GM19239 (cell line): Measurements from ENCODE around the gene ADAP1.

Experiments used
- DNase-seq: peaks from one replicate; pipeline ENCODE4 v3.0.0; 2011; ENCODE audit warnings: low spot score; ENCODE audit not compliant: insufficient read length
- FAIRE-seq: peaks from 2 replicates; lab custom pipeline; 2011; peaks lifted over from hg19 to GRCh38; lab: Jason Lieb, UNC

ADAP1 gene

DNA sequence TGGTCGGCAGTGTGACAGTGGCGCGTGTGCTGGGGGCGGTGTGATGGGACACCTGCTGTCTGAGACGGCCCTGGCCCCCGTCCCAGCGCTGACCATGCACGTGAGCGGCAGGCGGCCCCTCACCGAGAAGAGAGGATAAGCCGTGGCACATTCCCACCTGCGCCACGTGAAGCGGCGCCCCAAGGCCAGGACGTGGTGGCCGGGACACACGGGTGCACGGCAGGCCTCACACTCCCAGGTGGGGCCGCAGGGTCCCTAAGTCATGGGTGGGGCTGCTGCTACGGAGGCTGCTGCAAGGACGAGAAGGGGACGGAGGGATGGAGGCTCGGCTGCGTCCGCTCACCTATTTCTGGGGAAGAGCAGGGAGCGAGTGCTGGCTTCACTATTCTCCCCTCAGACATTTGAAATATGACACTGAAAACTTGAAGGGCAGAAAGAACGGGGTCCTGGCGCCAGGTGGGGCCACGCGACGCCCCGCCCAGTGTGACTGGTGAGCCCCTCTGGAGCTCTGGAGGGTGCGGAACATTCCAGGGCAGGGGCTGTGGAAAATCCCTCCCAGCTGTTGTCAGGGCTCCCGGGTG lies 36.0 kb upstream of the ADAP1 start:
- no peak for FAIRE-seq
- no peak for DNase-seq

- DNase-seq: no peak
- FAIRE-seq: no peak
Observed at GRCh38 chr7:988963-989529, 34.6 kb upstream of the ADAP1 start.

GRCh38 chr7:988426-988911 lies 34.0 kb upstream of the ADAP1 start:
- no peak for FAIRE-seq
- no peak for DNase-seq

DNA sequence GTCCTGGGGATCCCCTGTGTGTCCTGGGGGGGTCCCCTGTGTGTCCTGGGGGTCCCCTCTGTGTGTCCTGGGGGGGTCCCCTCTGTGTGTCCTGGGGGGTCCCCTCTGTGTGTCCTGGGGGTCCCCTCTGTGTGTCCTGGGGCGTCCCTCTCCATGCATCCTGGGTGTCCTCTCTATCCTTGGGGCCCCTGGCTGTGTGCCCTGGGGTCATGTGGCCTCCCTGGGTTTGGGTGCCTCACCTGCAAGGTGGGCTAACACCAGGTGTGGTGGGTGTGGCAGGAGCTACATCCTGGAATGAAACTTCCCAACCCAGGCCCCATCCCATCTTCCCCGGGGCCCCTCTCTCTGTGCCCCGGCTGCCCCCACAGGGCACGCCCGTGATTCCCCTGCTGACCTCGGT lies 33.4 kb upstream of the ADAP1 start:
- no peak for DNase-seq
- FAIRE-seq: no peak

GRCh38 chr7:986766-987751 lies 32.6 kb upstream of the ADAP1 start:
- FAIRE-seq: no peak
- no peak for DNase-seq

DNA sequence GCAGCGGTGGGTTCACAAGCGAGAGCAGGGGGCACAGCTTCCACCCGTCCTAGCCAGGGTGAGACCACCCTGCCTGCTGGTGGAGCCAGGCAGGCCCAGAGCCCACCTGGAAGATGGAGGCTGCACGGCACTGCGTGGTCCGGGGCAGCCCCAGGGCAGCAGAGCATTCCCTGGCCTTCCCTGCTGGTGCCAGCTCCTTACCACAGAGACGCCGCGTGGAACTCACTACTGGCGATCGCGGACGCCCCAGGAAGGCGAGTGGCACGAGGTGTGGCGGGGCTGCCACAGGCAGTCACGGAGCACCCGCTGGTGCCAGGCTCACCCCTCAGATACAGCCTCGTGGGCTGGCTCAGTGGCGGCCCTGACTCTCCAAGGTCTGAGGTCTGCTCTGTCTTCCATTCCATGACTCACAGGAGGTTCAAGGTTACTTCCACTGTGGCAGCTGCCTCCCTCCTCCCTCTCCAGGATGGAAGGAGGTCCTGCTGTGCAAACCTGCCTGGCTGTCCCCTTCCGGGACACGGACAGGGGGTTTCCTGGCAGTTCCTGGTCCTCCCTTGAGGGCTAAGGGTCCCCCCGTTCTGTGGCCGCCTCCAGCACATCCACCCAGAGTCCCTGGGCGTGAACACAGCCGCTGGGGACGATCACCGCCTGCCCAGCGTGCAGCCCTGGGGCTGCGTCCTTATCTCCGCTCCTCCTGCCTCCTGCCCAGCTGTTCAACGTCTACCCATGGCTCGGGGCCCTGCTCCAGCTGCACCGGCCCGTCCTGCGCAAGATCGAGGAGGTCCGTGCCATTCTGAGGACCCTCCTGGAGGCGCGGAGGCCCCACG lies 31.6 kb upstream of the ADAP1 start:
- DNase-seq (no peak), FAIRE-seq (no peak)

DNA sequence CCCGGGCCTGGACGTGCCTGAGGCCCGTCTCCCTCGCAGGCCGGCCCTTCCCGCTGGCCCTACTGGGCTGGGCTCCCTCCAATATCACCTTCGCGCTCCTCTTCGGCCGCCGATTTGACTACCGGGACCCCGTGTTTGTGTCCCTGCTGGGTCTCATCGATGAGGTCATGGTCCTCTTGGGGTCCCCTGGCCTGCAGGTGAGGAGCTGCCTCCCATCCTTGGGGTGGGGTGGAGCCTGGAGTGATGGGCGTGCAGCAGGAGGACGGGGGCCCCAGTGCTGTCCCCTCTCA lies 30.6 kb upstream of the ADAP1 start:
- no peak for FAIRE-seq
- DNase-seq: no peak

GRCh38 chr7:984361-985126 lies 30.1 kb upstream of the ADAP1 start:
- DNase-seq: no peak
- no peak for FAIRE-seq

DNA sequence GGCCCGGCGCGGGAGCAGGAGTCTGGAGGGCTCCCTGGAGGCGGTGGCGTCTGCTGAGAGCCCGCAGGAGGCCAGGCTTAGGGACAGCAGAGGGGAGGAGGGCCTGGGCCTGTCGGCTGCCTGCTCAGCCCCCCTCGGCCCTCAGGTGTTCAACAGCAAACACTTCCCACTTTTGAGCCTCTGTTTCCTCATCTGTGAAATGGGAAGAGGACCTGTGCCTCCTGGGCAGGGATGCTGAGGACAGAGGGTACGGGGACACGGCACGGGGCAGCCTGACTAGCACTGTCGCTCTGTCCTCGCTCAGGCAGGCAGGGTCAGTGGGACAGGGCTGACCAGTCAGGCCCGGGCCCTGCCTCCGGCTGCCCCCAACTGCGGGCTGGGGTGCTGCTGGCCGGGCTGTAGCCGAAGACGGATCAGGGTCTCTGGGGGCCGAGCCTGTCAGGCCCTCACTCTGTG lies 29.2 kb upstream of the ADAP1 start:
- no peak for FAIRE-seq
- no peak for DNase-seq

DNA sequence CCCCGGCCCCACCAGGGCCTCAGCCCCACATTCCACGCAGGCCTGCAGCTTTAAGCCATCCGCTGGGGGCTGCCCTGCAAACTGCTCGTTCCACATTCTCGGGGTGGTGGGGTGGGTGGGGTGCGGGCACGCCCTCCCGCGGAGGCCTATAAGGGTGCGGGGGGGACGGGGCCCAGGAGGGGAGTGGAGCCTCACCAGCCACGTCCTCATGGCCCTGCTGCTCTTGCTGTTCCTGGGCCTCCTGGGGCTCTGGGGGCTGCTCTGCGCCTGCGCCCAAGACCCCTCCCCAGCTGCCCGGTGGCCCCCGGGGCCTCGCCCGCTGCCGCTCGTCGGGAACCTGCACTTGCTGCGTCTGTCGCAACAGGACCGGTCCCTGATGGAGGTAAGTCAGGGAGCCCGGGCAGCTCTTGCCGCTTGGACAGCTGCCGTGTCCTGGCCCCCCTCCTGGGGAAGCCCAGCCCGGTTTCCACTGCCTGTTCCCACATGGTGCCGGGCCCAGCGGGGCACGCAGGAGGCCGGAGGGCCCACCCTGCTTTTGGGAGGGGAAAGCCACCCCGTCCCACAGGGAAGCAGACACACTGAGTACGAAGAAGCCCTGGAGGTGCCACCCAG lies 28.6 kb upstream of the ADAP1 start, which contains the start of gene CYP2W1:
CYP2W1 (plus strand) TSS at position 178 of the 612 bp plus-strand sequence; CDS start at position 209, 31 bp downstream.
- no peak for FAIRE-seq

GRCh38 chr7:982511-983003 lies 28.1 kb upstream of the ADAP1 start:
- FAIRE-seq (no peak), DNase-seq (no peak)

More for the DNA sequence above, 28.6 kb upstream of the ADAP1 start, which contains the start of gene CYP2W1:
- DNase-seq: no peak

- FAIRE-seq (no peak), DNase-seq (no peak)
Observed at GRCh38 chr7:981793-982510, 27.5 kb upstream of the ADAP1 start.

GRCh38 chr7:979886-980571 lies 25.5 kb upstream of the ADAP1 start:
- peak; percentile 23 for FAIRE-seq
- DNase-seq: no peak

DNA sequence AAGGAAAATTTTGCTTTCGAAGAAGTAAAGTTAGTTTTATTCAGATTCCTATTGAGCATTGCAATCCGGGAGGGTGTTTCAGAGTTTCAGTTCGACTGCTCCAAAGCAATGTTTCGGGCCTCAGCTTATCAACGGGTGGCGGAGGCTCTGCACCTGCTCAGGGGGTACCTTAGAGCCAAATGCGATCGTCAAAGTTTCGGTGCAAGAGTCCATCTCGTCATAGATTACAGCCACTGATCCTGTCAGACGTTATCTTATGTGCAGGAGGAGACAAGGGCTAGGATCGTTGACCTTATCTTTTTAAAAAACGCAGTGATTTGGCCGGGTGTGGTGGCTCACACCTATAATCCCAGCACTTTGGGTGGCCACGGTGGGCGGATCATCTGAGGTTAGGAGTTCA lies 24.7 kb upstream of the ADAP1 start:
- no peak for FAIRE-seq
- no peak for DNase-seq

DNA sequence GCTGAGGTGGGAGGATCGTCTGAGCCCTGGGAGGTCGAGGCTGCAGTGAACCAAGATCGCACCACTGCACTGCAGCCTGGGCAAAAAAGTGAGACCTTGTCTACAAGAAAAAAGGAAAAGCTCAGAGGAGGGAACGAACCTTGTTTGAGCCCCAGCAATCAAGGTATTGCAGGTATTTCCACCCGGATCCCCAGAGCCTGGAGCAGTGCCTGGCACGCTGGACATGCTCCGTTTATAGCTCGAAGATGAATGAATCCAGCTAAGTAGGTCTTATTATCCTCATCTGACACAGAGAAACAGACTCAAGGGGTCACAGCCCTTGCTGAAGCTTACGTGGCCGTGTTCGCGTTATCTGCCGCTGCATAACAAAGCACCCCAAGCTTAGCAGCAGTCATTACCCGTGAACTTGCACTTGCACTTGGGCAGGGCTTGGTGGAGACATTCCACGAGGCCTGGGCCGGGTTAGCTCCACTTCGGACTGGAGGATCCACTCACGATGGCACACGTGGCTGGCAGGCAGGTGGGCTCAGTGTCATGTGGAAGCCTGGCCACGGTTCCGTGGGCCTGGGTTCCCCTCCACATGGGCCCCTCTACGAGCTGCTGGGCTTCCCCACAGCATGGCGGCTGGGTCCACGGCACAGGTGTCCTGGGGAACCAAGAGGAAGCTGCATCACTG lies 24.1 kb upstream of the ADAP1 start:
- DNase-seq (no peak), FAIRE-seq (no peak)

DNA sequence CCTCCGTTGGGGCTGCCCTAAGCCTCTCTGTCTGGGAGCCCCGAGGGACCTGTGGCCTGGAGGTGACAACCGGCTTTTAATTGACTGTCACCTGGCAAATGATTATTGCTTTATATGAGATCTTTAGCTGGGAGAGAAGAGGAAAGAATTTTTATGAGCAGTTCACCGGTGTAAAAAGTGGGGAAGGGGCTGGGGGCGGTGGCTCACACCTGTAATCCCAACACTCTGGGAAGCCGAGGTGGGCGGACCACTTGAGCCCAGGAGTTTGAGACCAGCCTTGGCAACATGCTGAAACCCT lies 23.5 kb upstream of the ADAP1 start:
- FAIRE-seq: no peak

GRCh38 chr7:977326-978048 lies 23.0 kb upstream of the ADAP1 start:
- peak; percentile 33 for FAIRE-seq
- DNase-seq: peak; percentile 75

More for the DNA sequence above, 23.5 kb upstream of the ADAP1 start:
- no peak for DNase-seq
